ENCODE data around the gene NRN1.

- no peak for TF ChIP-seq CTCF (IDR thresholded peaks at IDR 0.05; ENCODE audit: low read length)
- TF ChIP-seq EZH2 (IDR thresholded peaks at IDR 0.05; ENCODE audit: borderline replicate concordance, low read length) = no peak
Observed at GRCh38 chr6:5981126-5982026, 25.3 kb downstream of the NRN1 start.
